ENCODE results near the gene LMAN1L.

Gene LMAN1L

GRCh38 chr15:74850393-74850792 is 37.8 kb downstream of the LMAN1L start:
- no peaks in the 10 kb centered on the region for H3K9me2 ChIP-seq (replicated peaks; ENCODE audit: control insufficient read depth, low read length)
- no peak overlapping the region for H3K4me2 ChIP-seq (ENCODE audit: low read length)
- no peaks in the 10 kb centered on the region for H4K20me1 ChIP-seq (ENCODE audit: control insufficient read depth, insufficient read depth, low read depth, low read length)
- no peaks in the 10 kb centered on the region for H3F3A ChIP-seq (ENCODE audit: control insufficient read depth, insufficient read depth)
- H3K27ac ChIP-seq (ENCODE audit: low read depth, low read length): no peak overlapping the region
- no peaks in the 10 kb centered on the region for H3K79me2 ChIP-seq (ENCODE audit: control insufficient read depth, low read length)
- peaks cover 65% of the 10 kb centered on the region for H3K36me3 ChIP-seq (ENCODE audit: control insufficient read depth, low read length)
- TF ChIP-seq EZH2phosphoT487 (IDR thresholded peaks at IDR 0.05; ENCODE audit: borderline replicate concordance, low read length): no peak
- TF ChIP-seq CTCF (IDR thresholded peaks at IDR 0.05; ENCODE audit: low read depth, low read length, poor library complexity, severe bottlenecking): no peak
- no peaks in the 10 kb centered on the region for H3K9me3 ChIP-seq (ENCODE audit: control insufficient read depth, insufficient read depth, low read length)
- no peak overlapping the region for H3K4me3 ChIP-seq (ENCODE audit: low read length)
- H3K4me1 ChIP-seq (ENCODE audit: control insufficient read depth, low read length): peaks cover 2% of the 10 kb centered on the region
- H3K27me3 ChIP-seq (ENCODE audit: control insufficient read depth, low read length): no peaks in the 10 kb centered on the region

GRCh38 chr15:74851960-74852359 is 39.3 kb downstream of the LMAN1L start:
- Histone ChIP-seq H3K27ac (ENCODE audit: low read depth, low read length) (no peak overlapping the region), H3K4me3 (ENCODE audit: low read length) (no peak overlapping the region), H3K36me3 (ENCODE audit: control insufficient read depth, low read length) (peaks cover 62% of the 10 kb centered on the region), H4K20me1 (ENCODE audit: control insufficient read depth, insufficient read depth, low read depth, low read length) (no peaks in the 10 kb centered on the region), H3K79me2 (ENCODE audit: control insufficient read depth, low read length) (peaks cover 5% of the 10 kb centered on the region), H3K27me3 (ENCODE audit: control insufficient read depth, low read length) (no peaks in the 10 kb centered on the region), H3K9me2 (replicated peaks; ENCODE audit: control insufficient read depth, low read length) (no peaks in the 10 kb centered on the region), H3K4me2 (ENCODE audit: low read length) (no peak overlapping the region), H3K4me1 (ENCODE audit: control insufficient read depth, low read length) (peaks cover 5% of the 10 kb centered on the region), H3K9me3 (ENCODE audit: control insufficient read depth, insufficient read depth, low read length) (no peaks in the 10 kb centered on the region), H3F3A (ENCODE audit: control insufficient read depth, insufficient read depth) (no peaks in the 10 kb centered on the region)
- TF ChIP-seq EZH2phosphoT487 (IDR thresholded peaks at IDR 0.05; ENCODE audit: borderline replicate concordance, low read length) (no peak), CTCF (IDR thresholded peaks at IDR 0.05; ENCODE audit: low read depth, low read length, poor library complexity, severe bottlenecking) (no peak)

- H3K9me2 ChIP-seq (replicated peaks; ENCODE audit: control insufficient read depth, low read length): no peaks in the 10 kb centered on the region
- TF ChIP-seq EZH2phosphoT487 (IDR thresholded peaks at IDR 0.05; ENCODE audit: borderline replicate concordance, low read length): no peak
- TF ChIP-seq CTCF (IDR thresholded peaks at IDR 0.05; ENCODE audit: low read depth, low read length, poor library complexity, severe bottlenecking): no peak
- no peak overlapping the region for H3K4me2 ChIP-seq (ENCODE audit: low read length)
- no peaks in the 10 kb centered on the region for H3K9me3 ChIP-seq (ENCODE audit: control insufficient read depth, insufficient read depth, low read length)
- H3K4me3 ChIP-seq (ENCODE audit: low read length): no peak overlapping the region
- no peak overlapping the region for H3K27ac ChIP-seq (ENCODE audit: low read depth, low read length)
- H3F3A ChIP-seq (ENCODE audit: control insufficient read depth, insufficient read depth): no peaks in the 10 kb centered on the region
- 0 out of 2 replicates have a peak, but pooled peaks cover under 1% of the 10 kb centered on the region for H4K20me1 ChIP-seq (ENCODE audit: control insufficient read depth, insufficient read depth, low read depth, low read length)
- no peaks in the 10 kb centered on the region for H3K27me3 ChIP-seq (ENCODE audit: control insufficient read depth, low read length)
- H3K79me2 ChIP-seq (ENCODE audit: control insufficient read depth, low read length): peaks cover 28% of the 10 kb centered on the region
- peaks cover 31% of the 10 kb centered on the region for H3K4me1 ChIP-seq (ENCODE audit: control insufficient read depth, low read length)
- H3K36me3 ChIP-seq (ENCODE audit: control insufficient read depth, low read length): peaks cover 54% of the 10 kb centered on the region
These were observed 41.9 kb downstream of the LMAN1L start for GRCh38 chr15:74854453-74855022.

Data from DOHH2 (cell line).